Left lung (tissue), 10 donors: ENCODE data around the gene SLMAP. TPM values are rescaled to one million over a fixed set of nuclear protein-coding genes. Genes with fewer than 3 reads are reported as not detected.

Source experiments
- ATAC-seq: fragments of 200-7000 bp; cut with Tn5 transposase; one replicate; pipeline ENCODE4 v1.9.1; 2020; ENCODE audit warnings: moderate library complexity
- DNase-seq, 4 donors: peaks; one replicate each; pipeline ENCODE4 v3.0.0-alpha.2; 2013 to 2020
- H3K27ac ChIP-seq, 2 donors: fragments of 200-600 bp; sonication (generic) in 1 of 2; one replicate each; pipeline versions ENCODE4 v1.5.0 to v1.8.0; 2020 to 2021
- H3K27me3 ChIP-seq, 2 donors: fragments of 200-600 bp; sonication (generic) in 1 of 2; one replicate each; pipeline versions ENCODE4 v1.5.0 to v1.8.0; 2020 to 2021
- H3K36me3 ChIP-seq, 2 donors: fragments of 200-600 bp; sonication (generic) in 1 of 2; one replicate each; pipeline versions ENCODE4 v1.5.0 to v1.8.0; 2020 to 2021
- H3K4me1 ChIP-seq, 2 donors: fragments of 200-600 bp; one replicate each; pipeline ENCODE4 v1.8.0; 2021
- H3K4me3 ChIP-seq, 2 donors: fragments of 200-600 bp; sonication (generic) in 1 of 2; one replicate each; pipeline versions ENCODE4 v1.5.0 to v1.8.0; 2020 to 2021; ENCODE audit warnings: mild to moderate bottlenecking in 1 of 2
- H3K9me3 ChIP-seq, 2 donors: fragments of 200-600 bp; sonication (generic) in 1 of 2; one replicate each; pipeline versions ENCODE4 v1.5.0 to v1.8.0; 2020 to 2021
- CTCF ChIP-seq, 2 donors: fragments of 200-600 bp; sonication (generic) in 1 of 2; IDR thresholded peaks; one replicate each; pipeline versions ENCODE4 v1.5.0 to v1.8.0; 2021; ENCODE audit warnings: antibody characterized with exemption in 2 of 2
- intact Hi-C, 2 donors: fragments of 100-400 bp; cut with DNase I; formaldehyde crosslinking; loops; one replicate each; pipeline versions ENCODE4 v1.11.2 to v1.14.2; 2022
- polyA plus RNA-seq, 6 donors: library from polyadenylated mRNA; unstranded; fragments of 120-200 nt; gene quantifications; one replicate each; pipeline ENCODE4 v1.2.1, GENCODE V29; 2013; ENCODE audit not compliant: insufficient read length in 6 of 6
- total RNA-seq, 2 donors: library from RNA; stranded (reverse); fragmentation: NEBNext Ultra II Directional; extraction: Animal tissue kit (Norgen Biotek cat#: 25700); gene quantifications; one replicate each; pipeline ENCODE4 v1.2.1, GENCODE V29; 2021
- donor health status: DM: no; HTN: yes; CAD: no.
- donor health status: DM: no; HTN: no; CAD: no.

SLMAP gene
- total and polyA plus RNA-seq, 8 donors = 43.1 to 65.3 (median 56.3) TPM

- Histone ChIP-seq H3K27ac (no peak overlapping the region), H3K36me3 (no peaks in the 10 kb centered on the region), H3K4me1 (no peaks in the 10 kb centered on the region), H3K9me3 (no peaks in the 10 kb centered on the region), H3K4me3 (no peak overlapping the region), H3K27me3 (no peaks in the 10 kb centered on the region)
- DNase-seq = no peak
- ATAC-seq = no peak
- intact Hi-C loops = no loop called here
- TF ChIP-seq CTCF (IDR thresholded peaks at IDR 0.05) = no peak
Observed at GRCh38 chr3:57715686-57716085, 40.4 kb upstream of the SLMAP start.

GRCh38 chr3:57717205-57717868 lies 38.8 kb upstream of the SLMAP start:
- ATAC-seq (no peak), DNase-seq (no peak)
- H3K4me1 ChIP-seq = no peaks in the 10 kb centered on the region
- no peak for TF ChIP-seq CTCF (IDR thresholded peaks at IDR 0.05)
- peaks cover 0 to 5% of the 10 kb centered on the region in 2 donors for H3K27me3 ChIP-seq
- H3K9me3 ChIP-seq = no peaks in the 10 kb centered on the region
- intact Hi-C loops = no loop called here
- H3K36me3 ChIP-seq = no peaks in the 10 kb centered on the region
- no peak overlapping the region for H3K27ac ChIP-seq
- no peak overlapping the region for H3K4me3 ChIP-seq

GRCh38 chr3:57718118-57718517 lies 38.0 kb upstream of the SLMAP start:
- Histone ChIP-seq H3K9me3 (no peaks in the 10 kb centered on the region), H3K4me1 (no peaks in the 10 kb centered on the region), H3K27me3 (peaks cover 0 to 5% of the 10 kb centered on the region in 2 donors), H3K36me3 (no peaks in the 10 kb centered on the region), H3K27ac (no peak overlapping the region), H3K4me3 (no peak overlapping the region)
- ATAC-seq (no peak), DNase-seq (no peak)
- intact Hi-C loops = no loop called here
- TF ChIP-seq CTCF (IDR thresholded peaks at IDR 0.05) = no peak

- Histone ChIP-seq H3K9me3 (no peaks in the 10 kb centered on the region), H3K4me3 (no peak overlapping the region), H3K27me3 (peaks cover 8 to 13% of the 10 kb centered on the region in 2 donors), H3K27ac (no peak overlapping the region), H3K4me1 (peaks cover 0 to 7% of the 10 kb centered on the region in 2 donors), H3K36me3 (no peaks in the 10 kb centered on the region)
- ATAC-seq (peak; percentile 91), DNase-seq (peak in 1 of 4 donors; percentile 19)
- no peak for TF ChIP-seq CTCF (IDR thresholded peaks at IDR 0.05)
- intact Hi-C loops = no loop called here
Observed at GRCh38 chr3:57726397-57726796, 29.7 kb upstream of the SLMAP start.

GRCh38 chr3:57727106-57727505 lies 29.0 kb upstream of the SLMAP start:
- Histone ChIP-seq H3K4me1 (peaks cover 0 to 7% of the 10 kb centered on the region in 2 donors), H3K36me3 (no peaks in the 10 kb centered on the region), H3K9me3 (no peaks in the 10 kb centered on the region), H3K27me3 (peaks cover 8 to 9% of the 10 kb centered on the region in 2 donors), H3K27ac (no peak overlapping the region), H3K4me3 (no peak overlapping the region)
- no peak for DNase-seq
- no peak for TF ChIP-seq CTCF (IDR thresholded peaks at IDR 0.05)
- no peak for ATAC-seq
- intact Hi-C loops = no loop called here
